CD4-positive, alpha-beta T cell (primary cell): ENCODE measurements around the gene PWWP2B. TPM values are rescaled to one million over a fixed set of nuclear protein-coding genes. Genes with fewer than 3 reads are reported as not detected.

ENCODE experiments used
- ATAC-seq: fragments of 200-7000 bp; cut with Tn5 transposase; one replicate; pipeline ENCODE4 v1.10.0; 2022; ENCODE audit warnings: mild to moderate bottlenecking; ENCODE audit not compliant: poor library complexity
- CTCF ChIA-PET: fragments of 350-600 bp; sonication (Branson Sonifier 250); formaldehyde crosslinking; loops from one replicate; lab custom pipeline; 2021; ENCODE audit warnings: antibody characterized with exemption, inconsistent platforms; lab: Charles Lee
- POLR2A ChIA-PET: fragments of 350-600 bp; sonication (Branson Sonifier 250); formaldehyde crosslinking; loops from one replicate; lab custom pipeline; 2021; ENCODE audit warnings: antibody characterized with exemption, inconsistent platforms; lab: Charles Lee
- DNase-seq, 14 experiments: peaks; one replicate each; pipeline ENCODE4 v3.0.0-alpha.2; 2013 to 2020; ENCODE audit warnings: mixed read lengths in 2 of 14
- H3K27ac ChIP-seq, 2 donors: one replicate each; pipeline versions ENCODE4 v1.5.1 to v1.7.0; 2013; ENCODE audit warnings: low read length in 2 of 2, low read depth in 1 of 2, mild to moderate bottlenecking in 1 of 2
- H3K27me3 ChIP-seq, 2 experiments: 1 replicate in 1 of 2; 2 replicates in 1 of 2; pipeline versions ENCODE4 v1.6.1 to v1.7.0; 2013; ENCODE audit warnings: low read length in 2 of 2, control low read depth in 1 of 2, mild to moderate bottlenecking in 1 of 2, moderate library complexity in 1 of 2; ENCODE audit not compliant: insufficient read depth in 2 of 2, control insufficient read depth in 1 of 2
- H3K36me3 ChIP-seq: one replicate; pipeline ENCODE4 v1.6.1; 2013; ENCODE audit warnings: low read length, control low read depth; ENCODE audit not compliant: insufficient read depth
- H3K4me1 ChIP-seq: one replicate; pipeline ENCODE4 v1.6.1; 2013; ENCODE audit warnings: low read length, control low read depth; ENCODE audit not compliant: insufficient read depth
- H3K4me3 ChIP-seq: one replicate; pipeline ENCODE4 v1.5.1; 2013; ENCODE audit warnings: mild to moderate bottlenecking, low read length, moderate library complexity
- H3K9me3 ChIP-seq, 2 experiments: 1 replicate in 1 of 2; 2 replicates in 1 of 2; pipeline versions ENCODE4 v1.6.1 to v1.7.0; 2013; ENCODE audit warnings: low read length in 2 of 2, mild to moderate bottlenecking in 2 of 2, control low read depth in 1 of 2, moderate library complexity in 1 of 2; ENCODE audit not compliant: control insufficient read depth in 1 of 2, insufficient read depth in 1 of 2
- H3K27ac Mint-ChIP-seq: one replicate; pipeline ENCODE4 v1.8.0; 2020; ENCODE audit warnings: mixed read lengths
- H3K27me3 Mint-ChIP-seq: one replicate; pipeline ENCODE4 v1.8.0; 2021; ENCODE audit warnings: mixed read lengths
- H3K36me3 Mint-ChIP-seq: one replicate; pipeline ENCODE4 v1.8.0; 2021; ENCODE audit warnings: low read depth, mixed read lengths
- H3K4me1 Mint-ChIP-seq: one replicate; pipeline ENCODE4 v1.8.0; 2021; ENCODE audit warnings: low read depth, mixed read lengths
- H3K4me3 Mint-ChIP-seq: one replicate; pipeline ENCODE4 v1.8.0; 2020; ENCODE audit warnings: mild to moderate bottlenecking, mixed read lengths
- H3K9me3 Mint-ChIP-seq: one replicate; pipeline ENCODE4 v1.8.0; 2020; ENCODE audit warnings: mixed read lengths
- CTCF ChIP-seq: fragments of 200-600 bp; IDR thresholded peaks from one replicate; pipeline ENCODE4 v1.8.0; 2022; ENCODE audit warnings: antibody characterized with exemption, mild to moderate bottlenecking
- intact Hi-C, 2 experiments: fragments of 100-400 bp; cut with DNase I in 1 of 2; cut with micrococcal nuclease in 1 of 2; formaldehyde crosslinking; loops; one replicate each; pipeline versions ENCODE4 v1.15.1 to v1.9.0; 2023 to 2025; cut with DNase I, micrococcal nuclease
- total RNA-seq, 174 experiments: library from RNA in 2 of 174; stranded (reverse) in 2 of 174; gene quantifications; one replicate each; pipeline ENCODE4 v1.2.3 and lab custom pipeline; 2021 to 2026

PWWP2B gene
- total RNA-seq, 2 experiments from 2014 or later, result 19.2 to 19.6 TPM

- POLR2A ChIA-PET, result no interaction called here
- CTCF ChIA-PET, result no interaction called here
- ATAC-seq, result no peak
Measured at GRCh38 chr10:132449051-132449810, 52.2 kb downstream of the PWWP2B start.

GRCh38 chr10:132449811-132450181 lies 52.8 kb downstream of the PWWP2B start:
- Mint-ChIP-seq H3K4me3 (no peak overlapping the region), H3K27me3 (no peaks in the 10 kb centered on the region), H3K4me1 (peaks cover 57% of the 10 kb centered on the region), H3K9me3 (no peaks in the 10 kb centered on the region), H3K36me3 (no peaks in the 10 kb centered on the region), H3K27ac (peak overlapping the region; percentile 82)
- Histone ChIP-seq H3K4me1 (peaks cover 70% of the 10 kb centered on the region), H3K27ac (no peak overlapping the region), H3K36me3 (no peaks in the 10 kb centered on the region), H3K9me3 (no peaks in the 10 kb centered on the region), H3K4me3 (no peak overlapping the region), H3K27me3 (no peaks in the 10 kb centered on the region)
- POLR2A ChIA-PET, result no interaction called here
- no peak for ATAC-seq
- intact Hi-C loops, result loop anchor here (5.0 to 10.0 kb wide), 3 partner anchors 88 to 547 kb away; partner anchors contain the start of genes INPP5A (in 1 of the 2) and PPP2R2D (in 1 of the 2)
- TF ChIP-seq CTCF, result no peak
- CTCF ChIA-PET, result no interaction called here
- DNase-seq, result no peak

More at GRCh38 chr10:132449051-132449810, 52.2 kb downstream of the PWWP2B start:
- intact Hi-C loops, result no loop called here
- H3K36me3 Mint-ChIP-seq, result no peaks in the 10 kb centered on the region
- no peaks in the 10 kb centered on the region for H3K36me3 ChIP-seq
- H3K9me3 ChIP-seq, result no peaks in the 10 kb centered on the region
- peak overlapping the region; percentile 82 for H3K27ac Mint-ChIP-seq
- no peaks in the 10 kb centered on the region for H3K27me3 ChIP-seq
- no peak for DNase-seq
- H3K4me3 ChIP-seq, result no peak overlapping the region
- no peaks in the 10 kb centered on the region for H3K27me3 Mint-ChIP-seq
- no peak overlapping the region for H3K4me3 Mint-ChIP-seq
- no peak overlapping the region for H3K27ac ChIP-seq
- H3K4me1 ChIP-seq, result peaks cover 75% of the 10 kb centered on the region
- TF ChIP-seq CTCF, result no peak
- peaks cover 61% of the 10 kb centered on the region for H3K4me1 Mint-ChIP-seq
- H3K9me3 Mint-ChIP-seq, result no peaks in the 10 kb centered on the region

GRCh38 chr10:132450466-132450824 lies 53.4 kb downstream of the PWWP2B start:
- Histone ChIP-seq H3K27me3 (no peaks in the 10 kb centered on the region), H3K4me3 (no peak overlapping the region), H3K9me3 (no peaks in the 10 kb centered on the region), H3K4me1 (peaks cover 63% of the 10 kb centered on the region), H3K36me3 (no peaks in the 10 kb centered on the region), H3K27ac (no peak overlapping the region)
- Mint-ChIP-seq H3K27me3 (no peaks in the 10 kb centered on the region), H3K27ac (peak overlapping the region; percentile 89), H3K9me3 (no peaks in the 10 kb centered on the region), H3K4me1 (peaks cover 51% of the 10 kb centered on the region), H3K36me3 (no peaks in the 10 kb centered on the region), H3K4me3 (no peak overlapping the region)
- TF ChIP-seq CTCF, result no peak
- CTCF ChIA-PET, result no interaction called here
- ATAC-seq, result no peak
- intact Hi-C loops, result loop anchor here (5.0 to 10.0 kb wide), 3 partner anchors 87 to 548 kb away; partner anchors contain the start of genes INPP5A (in 1 of the 2) and PPP2R2D (in 1 of the 2)
- DNase-seq, result peak in 1 of 14 experiments; percentile 38
- POLR2A ChIA-PET, result no interaction called here
